Measurements from ENCODE around the gene CTDSPL2.
"Not testable (repeated sequence)": the region's sequence is repeated elsewhere in the genome, so short reads cannot be mapped to it uniquely, and the experiment has no call there.

Gene CTDSPL2

GRCh38 chr15:44537735-44538240, 110.4 kb downstream of the CTDSPL2 start:
- no peak for TF ChIP-seq CTCF (IDR thresholded peaks at IDR 0.05)
- peak; percentile 7 for DNase-seq
- Mint-ChIP-seq H3K9me3 (no peaks in the 10 kb centered on the region), H3K27ac (peak overlapping the region; percentile 86), H3K36me3 (ENCODE audit: low read depth) (peaks cover 36% of the 10 kb centered on the region), H3K4me1 (peaks cover 28% of the 10 kb centered on the region), H3K4me3 (peak overlapping the region; percentile 90), H3K27me3 (ENCODE audit: low read depth, poor library complexity) (no peaks in the 10 kb centered on the region)

DNA sequence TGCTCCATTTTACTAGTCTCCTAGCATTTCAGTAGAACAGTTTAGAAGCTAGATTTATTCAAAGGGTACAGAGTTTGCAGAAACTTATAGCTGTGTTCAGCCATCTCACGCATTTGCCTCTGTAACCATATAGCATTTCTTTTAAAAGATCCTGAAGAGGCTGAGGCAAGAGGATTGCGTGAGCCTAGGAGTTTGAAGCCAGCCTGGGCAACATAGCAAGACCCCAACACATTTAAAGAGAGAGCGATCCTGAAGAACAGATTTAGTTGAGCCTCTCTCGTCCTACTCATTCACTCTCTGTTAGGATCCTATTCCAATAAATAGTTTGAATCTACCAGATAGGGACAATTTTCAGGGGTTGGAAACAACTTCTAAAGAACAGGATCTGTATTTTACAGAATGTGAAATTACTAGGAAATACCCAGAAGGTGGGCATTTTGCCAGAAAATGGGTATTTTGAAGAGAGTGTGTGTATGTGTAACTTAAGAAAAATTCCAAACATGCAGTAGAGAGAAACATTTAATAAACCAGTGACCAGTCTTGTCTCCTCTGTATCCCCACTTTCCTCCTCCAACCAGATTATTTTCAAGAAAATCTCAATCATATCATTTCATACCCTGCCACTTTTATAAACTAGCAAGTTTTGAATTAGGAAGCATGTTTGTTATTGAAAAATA, 114.0 kb downstream of the CTDSPL2 start:
- no peak for TF ChIP-seq CTCF (IDR thresholded peaks at IDR 0.05)
- peak overlapping the region; percentile 18 for H3K27ac Mint-ChIP-seq

DNA sequence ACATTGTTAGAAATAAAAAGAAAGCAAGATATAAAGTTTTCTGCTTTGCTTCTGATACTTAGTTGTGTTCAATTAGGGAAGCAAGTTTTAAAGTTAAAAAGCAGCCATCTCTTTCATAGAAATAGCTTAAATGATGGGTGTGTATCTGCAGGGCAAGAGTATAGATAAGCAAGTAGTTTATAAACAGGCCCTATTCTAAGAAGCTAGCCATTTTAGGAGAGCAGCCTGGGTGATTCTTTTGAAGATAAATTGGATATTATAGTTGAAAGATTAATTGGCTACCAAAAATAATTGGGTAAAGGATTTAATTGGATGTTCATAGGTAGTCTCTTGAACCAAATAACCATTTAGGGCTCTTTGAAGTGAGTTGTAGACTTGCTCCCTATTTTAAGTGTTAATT, 115.2 kb downstream of the CTDSPL2 start:
- Mint-ChIP-seq H3K4me3 (no peak overlapping the region), H3K4me1 (peaks cover 13% of the 10 kb centered on the region), H3K36me3 (ENCODE audit: low read depth) (peaks cover 54% of the 10 kb centered on the region), H3K27ac (no peak overlapping the region), H3K9me3 (no peaks in the 10 kb centered on the region), H3K27me3 (ENCODE audit: low read depth, poor library complexity) (no peaks in the 10 kb centered on the region)
- no peak for DNase-seq
- TF ChIP-seq CTCF (IDR thresholded peaks at IDR 0.05), result no peak

More for the DNA sequence above, 114.0 kb downstream of the CTDSPL2 start:
- Mint-ChIP-seq H3K9me3 (no peaks in the 10 kb centered on the region), H3K4me3 (no peak overlapping the region), H3K4me1 (peaks cover 13% of the 10 kb centered on the region), H3K36me3 (ENCODE audit: low read depth) (peaks cover 46% of the 10 kb centered on the region), H3K27me3 (ENCODE audit: low read depth, poor library complexity) (no peaks in the 10 kb centered on the region)
- no peak for DNase-seq

DNA sequence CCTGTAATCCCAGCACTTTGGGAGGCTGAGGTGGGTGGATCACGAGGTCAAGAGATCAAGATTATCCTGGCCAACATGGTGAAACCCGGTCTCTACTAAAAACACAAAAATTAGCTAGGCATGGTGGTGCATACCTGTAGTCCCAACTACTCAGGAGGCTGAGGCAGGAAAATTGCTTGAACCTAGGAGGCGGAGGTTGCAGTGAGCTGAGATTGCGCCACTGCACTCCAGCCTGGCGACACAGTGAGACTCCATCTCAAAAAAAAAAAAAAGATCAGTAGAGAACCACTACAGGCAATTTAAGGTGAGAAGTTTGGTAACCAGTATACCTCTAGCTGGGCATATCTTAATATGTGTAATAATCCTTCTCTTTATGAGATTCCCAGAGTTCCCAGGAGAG, 117.3 kb downstream of the CTDSPL2 start:
- H3K27ac Mint-ChIP-seq, H3K4me1 Mint-ChIP-seq: not testable (repeated sequence)

GRCh38 chr15:44545913-44546802, 118.7 kb downstream of the CTDSPL2 start:
- Mint-ChIP-seq H3K36me3 (ENCODE audit: low read depth) (peaks cover 64% of the 10 kb centered on the region), H3K4me3 (no peak overlapping the region), H3K9me3 (no peaks in the 10 kb centered on the region), H3K27me3 (ENCODE audit: low read depth, poor library complexity) (no peaks in the 10 kb centered on the region), H3K27ac (no peak overlapping the region), H3K4me1 (no peaks in the 10 kb centered on the region)
- no peak for DNase-seq
- TF ChIP-seq CTCF (IDR thresholded peaks at IDR 0.05), result no peak

More for the DNA sequence above, 117.3 kb downstream of the CTDSPL2 start:
- not testable (repeated sequence) for H3K4me3 Mint-ChIP-seq; DNase-seq; H3K27me3 Mint-ChIP-seq (ENCODE audit: low read depth, poor library complexity); H3K9me3 Mint-ChIP-seq
- H3K36me3 Mint-ChIP-seq (ENCODE audit: low read depth), result peaks cover 66% of the 10 kb centered on the region

DNA sequence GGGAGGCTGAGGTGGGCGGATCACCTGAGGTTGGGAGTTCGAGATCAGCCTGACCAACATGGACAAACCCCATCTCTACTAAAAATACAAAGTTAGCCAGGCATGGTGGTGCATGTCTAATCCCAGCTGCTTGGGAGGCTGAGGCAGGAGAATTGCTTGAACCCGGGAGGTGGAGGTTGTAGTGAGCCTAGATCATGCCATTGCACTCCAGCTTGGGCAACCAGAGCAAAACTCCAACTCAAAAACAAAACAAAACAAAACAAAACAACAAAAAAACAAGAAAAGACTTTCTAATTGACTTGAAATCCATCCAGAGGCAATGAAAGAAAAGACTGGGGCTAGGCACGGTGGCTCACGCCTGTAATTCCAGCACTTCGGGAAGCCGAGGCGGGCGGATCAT, 121.7 kb downstream of the CTDSPL2 start:
- not testable (repeated sequence) for DNase-seq; H3K4me1 Mint-ChIP-seq; H3K9me3 Mint-ChIP-seq; H3K4me3 Mint-ChIP-seq; H3K27ac Mint-ChIP-seq; H3K27me3 Mint-ChIP-seq (ENCODE audit: low read depth, poor library complexity)
- H3K36me3 Mint-ChIP-seq (ENCODE audit: low read depth), result peaks cover 61% of the 10 kb centered on the region

Data from nephron progenitor cell (in vitro differentiated cells).